ENCODE measurements around the gene SPATA21.
"Not testable (repeated sequence)": the region's sequence is repeated elsewhere in the genome, so short reads cannot be mapped to it uniquely, and the experiment has no call there.

The SPATA21 gene

GRCh38 chr1:16436946-16437474 is at the start of gene SPATA21:
Gene SPATA21 (minus strand): TSS chr1:16437424. CDS start chr1:16431371, 6,053 bp downstream.
- no peak for DNase-seq

DNA sequence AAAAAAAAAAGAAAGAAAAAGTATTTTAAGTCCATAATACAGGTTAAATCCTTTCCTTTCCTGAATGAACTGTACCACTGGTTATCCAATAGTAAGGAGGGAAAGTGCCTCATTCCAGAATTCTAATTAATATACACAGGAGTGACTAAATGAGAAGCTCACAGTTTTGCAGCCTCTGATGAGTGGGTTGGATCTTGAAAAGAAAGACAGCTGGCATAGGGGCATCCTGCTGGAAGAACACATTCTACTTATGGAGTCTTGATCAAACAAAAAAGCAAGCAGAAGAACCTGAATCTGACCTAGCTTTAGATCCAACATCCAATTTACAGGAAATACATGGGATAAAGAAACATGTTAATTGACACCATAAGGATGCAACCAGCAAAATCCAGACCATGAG is 49.8 kb upstream of the SPATA21 start:
- not testable (repeated sequence) for DNase-seq

GRCh38 chr1:16486316-16486715 is 49.1 kb upstream of the SPATA21 start:
- DNase-seq: not testable (repeated sequence)

DNA sequence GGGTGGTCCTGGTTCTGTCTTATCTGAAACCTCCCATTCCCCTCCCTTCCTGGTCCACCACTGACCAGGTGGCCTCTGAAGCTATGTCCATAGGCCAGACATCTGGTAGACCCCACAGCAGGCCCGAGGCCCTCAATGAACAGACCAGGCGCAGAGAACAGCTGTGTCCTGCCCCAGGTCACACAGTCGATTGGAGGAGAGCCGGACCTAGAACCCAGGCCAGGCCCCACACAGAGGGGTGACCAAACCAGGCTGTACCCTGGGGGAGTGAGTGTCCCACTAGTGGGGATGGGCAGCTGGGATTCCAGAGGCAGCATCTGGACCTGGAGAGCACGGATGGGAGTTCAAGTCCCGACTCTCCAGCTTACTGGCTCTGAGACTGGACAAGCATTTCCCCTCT is 47.7 kb upstream of the SPATA21 start:
- no peak for DNase-seq

DNA sequence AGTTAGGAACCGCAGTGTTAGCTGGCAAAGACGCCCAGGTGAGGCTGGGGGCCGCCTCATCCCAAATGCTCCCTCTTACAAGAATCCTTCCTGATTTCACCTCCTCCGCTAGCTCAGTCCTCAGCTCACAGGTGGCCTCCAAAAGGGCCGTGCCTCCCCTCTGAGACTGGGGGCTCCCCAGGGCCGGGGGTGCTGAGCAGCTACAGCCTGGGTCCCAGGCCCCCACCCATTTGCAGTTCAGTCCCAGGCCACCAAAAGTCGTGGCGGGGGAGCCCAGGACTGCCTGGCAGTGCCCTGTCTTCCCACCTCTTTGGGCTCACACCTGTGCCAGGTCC is 47.2 kb upstream of the SPATA21 start:
- no peak for DNase-seq

DNA sequence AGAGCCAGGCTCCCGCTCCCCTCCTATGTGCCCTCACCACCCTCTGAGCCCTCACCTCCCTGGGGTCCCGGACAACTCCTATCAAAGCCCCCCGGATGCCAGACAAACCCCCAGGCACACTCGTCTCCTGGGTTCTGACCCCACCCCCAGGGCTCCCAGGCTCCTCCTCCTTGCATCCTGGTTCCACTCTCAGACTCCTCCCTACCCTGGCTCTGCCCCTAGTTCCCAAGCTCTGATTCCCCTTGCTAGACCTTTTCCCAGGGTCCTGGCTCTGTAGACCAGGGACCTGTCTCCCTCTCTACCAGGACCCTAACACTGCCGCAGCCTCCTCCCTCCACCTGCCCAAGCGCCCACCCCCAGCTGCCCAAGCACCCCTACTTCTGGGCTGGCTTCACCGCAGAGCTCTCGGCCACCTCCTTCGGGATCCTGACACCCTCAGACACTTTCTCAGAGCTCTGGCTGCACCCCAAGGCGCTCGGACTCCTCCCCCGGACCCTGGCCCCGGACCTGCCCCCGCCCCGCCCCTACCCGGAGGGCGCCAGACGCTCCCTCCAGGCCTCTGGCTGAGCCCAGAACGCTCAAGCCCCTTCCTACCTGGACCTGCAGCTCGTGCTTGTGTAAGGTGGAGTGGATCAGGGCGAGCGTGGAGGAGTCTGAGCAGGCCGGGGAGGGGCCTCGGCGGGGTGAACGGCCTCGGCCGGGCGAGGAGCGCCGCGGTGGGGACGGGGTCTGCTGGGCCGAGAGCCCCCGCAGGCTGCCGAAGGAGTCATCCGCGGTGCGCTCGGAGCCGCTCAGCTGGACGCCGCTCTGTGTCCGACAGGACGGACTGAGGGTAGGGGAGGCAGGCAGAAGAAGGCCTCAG is 46.6 kb upstream of the SPATA21 start:
- DNase-seq: not testable (repeated sequence)

DNA sequence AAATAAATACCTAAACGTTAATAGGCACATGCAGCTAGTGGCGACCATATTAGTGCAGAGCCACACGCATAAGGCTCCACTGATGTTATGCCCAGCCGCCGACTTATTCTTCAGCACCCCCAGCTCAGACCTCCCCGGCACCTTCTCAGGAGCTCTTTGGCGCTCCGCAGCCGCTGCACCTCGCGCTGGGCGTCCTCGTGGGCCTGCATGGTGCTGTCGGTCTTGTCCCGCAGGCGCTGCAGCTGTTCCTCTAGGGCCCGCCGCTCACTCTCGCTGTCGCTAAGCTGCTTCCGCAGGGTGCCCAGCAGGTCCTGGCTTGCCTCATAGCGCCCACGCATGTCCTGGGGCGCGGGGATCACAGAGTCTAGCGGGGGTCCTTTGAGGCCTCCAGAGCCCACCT is 45.9 kb upstream of the SPATA21 start:
- not testable (repeated sequence) for DNase-seq

- DNase-seq: no peak
Observed at GRCh38 chr1:16478091-16478490, 40.9 kb upstream of the SPATA21 start.

GRCh38 chr1:16475771-16476770 is 38.8 kb upstream of the SPATA21 start:
- not testable (repeated sequence) for DNase-seq

DNA sequence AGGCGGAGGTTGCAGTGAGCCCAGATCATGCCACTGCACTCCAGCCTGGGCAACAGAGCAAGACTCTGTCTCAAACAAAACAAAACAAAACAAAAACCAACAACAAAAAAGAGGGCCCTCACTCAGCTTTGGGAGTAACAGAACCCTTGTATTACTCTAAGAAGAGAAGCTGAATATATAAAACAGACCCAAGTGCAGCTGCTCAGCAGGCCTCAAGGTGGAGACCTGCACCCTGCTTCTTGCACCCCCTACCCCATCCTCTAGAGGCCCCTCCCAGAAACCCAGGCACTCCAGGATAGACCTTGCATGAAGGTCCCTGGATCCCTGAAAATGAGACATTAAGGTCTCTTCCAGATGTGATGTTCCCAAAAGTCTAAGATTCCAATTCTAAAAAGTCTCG is 37.7 kb upstream of the SPATA21 start:
- not testable (repeated sequence) for DNase-seq

GRCh38 chr1:16474166-16474800 is 37.1 kb upstream of the SPATA21 start:
- DNase-seq: no peak

- DNase-seq: no peak
Observed at GRCh38 chr1:16468558-16468957, 31.3 kb upstream of the SPATA21 start.

GRCh38 chr1:16464917-16465625 is 27.8 kb upstream of the SPATA21 start:
- DNase-seq: no peak

- DNase-seq: no peak
Observed at GRCh38 chr1:16462773-16463330, 25.6 kb upstream of the SPATA21 start.

GRCh38 chr1:16461681-16462080 is 24.5 kb upstream of the SPATA21 start:
- DNase-seq: no peak

- no peak for DNase-seq
Observed at GRCh38 chr1:16459352-16459925, 22.2 kb upstream of the SPATA21 start.

DNA sequence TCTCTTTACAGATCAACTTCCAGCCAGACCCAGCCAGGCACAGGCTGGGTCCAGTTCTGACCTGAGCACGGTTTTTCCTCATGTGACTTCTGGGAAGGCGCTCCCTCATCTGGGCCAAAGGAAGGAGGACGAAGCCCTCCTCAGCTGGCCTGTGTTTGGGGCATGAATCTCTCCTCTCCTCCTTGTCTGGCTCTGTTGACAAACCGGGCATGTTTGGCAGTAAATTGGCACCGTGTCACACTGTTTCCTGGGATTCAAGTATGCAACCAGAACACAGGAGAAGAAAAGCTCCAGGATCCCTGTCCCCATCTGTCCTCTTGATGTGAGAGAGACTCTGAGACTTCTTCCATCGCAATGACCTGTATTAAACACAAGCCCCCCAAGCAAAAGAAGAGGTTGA is 21.6 kb upstream of the SPATA21 start:
- DNase-seq: no peak

- DNase-seq: not testable (repeated sequence)
Observed at GRCh38 chr1:16456151-16456550, 18.9 kb upstream of the SPATA21 start.

- not testable (repeated sequence) for DNase-seq
Observed at GRCh38 chr1:16454909-16455308, 17.7 kb upstream of the SPATA21 start.

DNA sequence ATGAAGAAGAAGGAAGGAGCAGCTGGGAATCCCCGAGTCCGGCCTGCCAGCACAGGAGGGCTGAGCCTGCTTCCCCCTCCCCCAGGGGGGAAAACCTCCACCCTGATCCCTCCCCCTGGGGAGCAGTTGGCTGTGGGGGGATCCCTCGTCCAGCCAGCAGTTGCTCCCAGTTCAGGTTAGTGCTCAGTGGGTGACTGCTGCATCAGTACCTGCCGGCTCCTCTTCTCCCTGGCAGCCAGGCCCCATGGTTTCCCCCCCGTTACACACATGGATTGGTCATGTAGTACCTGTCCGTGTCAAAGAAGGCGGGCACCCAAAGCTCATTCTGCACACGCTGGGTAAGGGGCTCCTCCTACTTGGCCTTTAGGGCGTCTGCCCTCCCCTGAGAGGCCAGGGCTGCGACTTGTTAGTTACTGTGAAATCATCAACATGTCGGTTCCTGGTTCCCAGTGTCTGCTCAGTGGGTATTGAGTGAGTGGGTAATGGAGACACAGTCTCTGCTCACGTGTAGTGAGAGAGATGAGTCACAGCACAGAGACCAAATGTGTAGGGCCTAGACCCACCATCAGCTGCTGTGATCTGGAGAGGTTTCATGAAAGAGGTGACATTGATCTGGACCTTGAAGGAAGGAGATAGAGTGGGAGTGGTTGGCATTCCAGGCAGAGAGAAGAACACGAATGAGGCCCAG is 14.8 kb upstream of the SPATA21 start:
- no peak for DNase-seq
